OCI-LY3 (cell line): Measurements from ENCODE around the gene ITM2B.
A peak's percentile ranks its signal among the peaks of the same experiment; 100 is the strongest.

Experiments
- H2AFZ ChIP-seq: fragments of 200-600, 300-600 bp; shearing (Covaris generic); 2 replicates; pipeline ENCODE4 v1.6.0; 2014; ENCODE audit warnings: antibody characterized with exemption, low read depth, low read length
- H3K27ac ChIP-seq: fragments of 200-600, 300-600 bp; sonication (generic); 2 replicates; pipeline ENCODE4 v1.5.1; 2014; ENCODE audit warnings: mild to moderate bottlenecking, low read length, moderate library complexity, mixed read lengths
- H3K27me3 ChIP-seq: fragments of 200-600, 300-600 bp; sonication (generic); 2 replicates; pipeline ENCODE4 v1.6.1; 2014; ENCODE audit warnings: low read depth, low read length, mixed read lengths
- H3K36me3 ChIP-seq: fragments of 200-600, 300-600 bp; sonication (generic); replicated peaks from 2 replicates; pipeline ENCODE3; 2014; ENCODE audit warnings: low read depth, low read length, mixed read lengths
- H3K4me1 ChIP-seq: fragments of 300-600, 200-600 bp; sonication (generic); 2 replicates; pipeline ENCODE4 v1.6.1; 2014; ENCODE audit warnings: low read length, mixed read lengths
- H3K4me2 ChIP-seq: fragments of 200-600, 300-600 bp; sonication (generic); 2 replicates; pipeline ENCODE4 v1.6.1; 2014; ENCODE audit warnings: low read length, mixed read lengths
- H3K4me3 ChIP-seq: fragments of 300-600, 200-600 bp; sonication (generic); 2 replicates; pipeline ENCODE4 v1.5.1; 2014; ENCODE audit warnings: antibody characterized with exemption, mild to moderate bottlenecking, low read length, moderate library complexity
- H3K79me2 ChIP-seq: fragments of 300-600, 200-600 bp; shearing (Covaris generic); 2 replicates; pipeline ENCODE4 v1.6.1; 2014; ENCODE audit warnings: mild to moderate bottlenecking, low read length, mixed read lengths
- H3K9ac ChIP-seq: fragments of 300-600, 200-600 bp; shearing (Covaris generic); 2 replicates; pipeline ENCODE4 v1.6.0; 2014; ENCODE audit warnings: mild to moderate bottlenecking, low read length, moderate library complexity
- H3K9me3 ChIP-seq: fragments of 200-600, 300-600 bp; shearing (Covaris generic); 2 replicates; pipeline ENCODE4 v1.6.1; 2014; ENCODE audit warnings: low read length, mixed read lengths; ENCODE audit not compliant: insufficient read depth
- H4K20me1 ChIP-seq: fragments of 200-600, 300-600 bp; sonication (generic); 2 replicates; pipeline ENCODE4 v1.6.1; 2016; ENCODE audit warnings: low read length, mixed read lengths; ENCODE audit not compliant: insufficient read depth
- EZH2phosphoT487 ChIP-seq: fragments of 200-600 bp; shearing (Covaris generic); IDR thresholded peaks from 2 replicates; pipeline ENCODE4 v1.6.1; 2018; ENCODE audit warnings: antibody characterized with exemption, mixed run types, low read depth
- TF ChIP-seq, protein P1 (sequence below): fragments of 200-600, 300-600 bp; sonication (generic); IDR thresholded peaks from 2 replicates; pipeline ENCODE4 v1.5.1; 2014; ENCODE audit warnings: antibody characterized with exemption, low read length, low read depth

The ITM2B gene

DNA sequence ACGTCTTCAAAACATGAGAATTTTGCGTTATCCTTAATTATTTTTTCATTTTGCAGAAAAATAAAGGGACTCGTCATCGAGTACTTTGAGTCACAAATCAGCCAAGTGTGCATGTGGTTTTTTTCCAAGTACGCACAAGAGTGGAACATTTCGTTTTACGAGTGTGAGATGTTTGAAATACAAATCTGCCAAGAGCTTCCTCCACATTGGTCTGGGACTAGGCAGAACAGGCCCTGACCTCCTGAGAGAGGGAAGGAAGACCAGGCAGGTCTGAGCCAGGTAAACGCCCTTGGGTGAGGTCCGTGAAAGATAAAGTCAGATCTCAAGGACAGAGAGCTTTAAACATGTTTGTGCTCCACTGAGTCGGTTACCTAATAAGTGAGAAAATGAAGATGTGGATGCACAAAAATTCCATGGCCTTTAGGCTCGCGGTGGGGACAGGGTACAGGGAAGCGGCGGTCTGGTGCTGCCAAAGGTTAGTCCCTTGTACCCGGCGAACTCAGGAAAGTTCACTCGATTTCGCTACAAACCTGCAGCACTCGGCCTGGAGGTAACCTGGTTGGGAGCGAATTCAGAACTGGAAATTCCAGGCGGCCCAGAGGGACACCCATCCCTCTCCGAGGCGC, 473 bp upstream of the ITM2B start:
- Histone ChIP-seq H3K9me3 (no peaks in the 10 kb centered on the region), H3K27ac (no peak overlapping the region), H3K9ac (peak overlapping the region; percentile 31), H3K4me3 (peak overlapping the region; percentile 87), H4K20me1 (peaks cover 27% of the 10 kb centered on the region), H2AFZ (peak overlapping the region; percentile 21; the same call in 1 of the 2 replicates), H3K4me1 (peaks cover 26% of the 10 kb centered on the region), H3K36me3 (no peaks in the 10 kb centered on the region), H3K79me2 (no peaks in the 10 kb centered on the region), H3K4me2 (peak overlapping the region; percentile 90), H3K27me3 (peaks cover 64% of the 10 kb centered on the region)
- TF ChIP-seq EZH2phosphoT487 = 0 out of 2 replicates have a peak, but pooled peaks have one; percentile 37
- TF ChIP-seq, protein P1, sequence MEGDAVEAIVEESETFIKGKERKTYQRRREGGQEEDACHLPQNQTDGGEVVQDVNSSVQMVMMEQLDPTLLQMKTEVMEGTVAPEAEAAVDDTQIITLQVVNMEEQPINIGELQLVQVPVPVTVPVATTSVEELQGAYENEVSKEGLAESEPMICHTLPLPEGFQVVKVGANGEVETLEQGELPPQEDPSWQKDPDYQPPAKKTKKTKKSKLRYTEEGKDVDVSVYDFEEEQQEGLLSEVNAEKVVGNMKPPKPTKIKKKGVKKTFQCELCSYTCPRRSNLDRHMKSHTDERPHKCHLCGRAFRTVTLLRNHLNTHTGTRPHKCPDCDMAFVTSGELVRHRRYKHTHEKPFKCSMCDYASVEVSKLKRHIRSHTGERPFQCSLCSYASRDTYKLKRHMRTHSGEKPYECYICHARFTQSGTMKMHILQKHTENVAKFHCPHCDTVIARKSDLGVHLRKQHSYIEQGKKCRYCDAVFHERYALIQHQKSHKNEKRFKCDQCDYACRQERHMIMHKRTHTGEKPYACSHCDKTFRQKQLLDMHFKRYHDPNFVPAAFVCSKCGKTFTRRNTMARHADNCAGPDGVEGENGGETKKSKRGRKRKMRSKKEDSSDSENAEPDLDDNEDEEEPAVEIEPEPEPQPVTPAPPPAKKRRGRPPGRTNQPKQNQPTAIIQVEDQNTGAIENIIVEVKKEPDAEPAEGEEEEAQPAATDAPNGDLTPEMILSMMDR = no peak

DNA sequence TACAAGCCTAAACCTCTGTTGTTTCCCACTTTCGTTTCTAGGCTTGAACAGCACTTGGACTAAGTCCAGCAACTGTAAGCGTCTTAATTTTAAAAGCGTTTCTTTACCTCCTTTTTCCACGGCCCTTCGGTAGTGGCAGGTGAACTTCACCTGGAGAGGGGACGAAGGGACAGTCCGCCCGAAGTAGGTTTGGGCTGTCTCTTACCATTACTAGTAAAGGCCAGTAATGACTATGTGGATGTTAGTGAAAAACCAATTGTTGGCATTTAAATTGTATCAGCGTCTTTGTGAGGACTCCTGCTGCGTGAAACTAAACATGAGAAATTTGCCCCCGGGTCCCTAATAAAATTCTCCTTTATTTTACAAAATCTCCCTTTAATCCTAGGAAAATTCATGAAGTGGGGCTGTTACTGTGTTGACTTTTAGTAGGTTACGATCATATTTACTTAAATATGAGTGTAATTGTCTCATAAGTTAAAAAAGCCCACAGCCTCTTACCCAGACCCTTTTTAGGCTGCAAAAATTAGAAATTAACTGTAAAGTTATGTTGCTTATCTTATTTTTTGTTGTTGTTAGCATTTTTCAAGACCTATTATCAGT, 983 bp downstream of the ITM2B start:
- Histone ChIP-seq H3K79me2 (no peaks in the 10 kb centered on the region), H3K4me3 (peak overlapping the region; percentile 87), H3K9ac (peak overlapping the region; percentile 84), H3K4me2 (peak overlapping the region; percentile 82), H3K4me1 (peaks cover 26% of the 10 kb centered on the region), H3K27me3 (peaks cover 62% of the 10 kb centered on the region), H3K27ac (peak overlapping the region; percentile 64), H2AFZ (no peak overlapping the region), H3K36me3 (no peaks in the 10 kb centered on the region), H3K9me3 (no peaks in the 10 kb centered on the region), H4K20me1 (peaks cover 33% of the 10 kb centered on the region)
- TF ChIP-seq, protein P1 = no peak
- TF ChIP-seq EZH2phosphoT487 = no peak

DNA sequence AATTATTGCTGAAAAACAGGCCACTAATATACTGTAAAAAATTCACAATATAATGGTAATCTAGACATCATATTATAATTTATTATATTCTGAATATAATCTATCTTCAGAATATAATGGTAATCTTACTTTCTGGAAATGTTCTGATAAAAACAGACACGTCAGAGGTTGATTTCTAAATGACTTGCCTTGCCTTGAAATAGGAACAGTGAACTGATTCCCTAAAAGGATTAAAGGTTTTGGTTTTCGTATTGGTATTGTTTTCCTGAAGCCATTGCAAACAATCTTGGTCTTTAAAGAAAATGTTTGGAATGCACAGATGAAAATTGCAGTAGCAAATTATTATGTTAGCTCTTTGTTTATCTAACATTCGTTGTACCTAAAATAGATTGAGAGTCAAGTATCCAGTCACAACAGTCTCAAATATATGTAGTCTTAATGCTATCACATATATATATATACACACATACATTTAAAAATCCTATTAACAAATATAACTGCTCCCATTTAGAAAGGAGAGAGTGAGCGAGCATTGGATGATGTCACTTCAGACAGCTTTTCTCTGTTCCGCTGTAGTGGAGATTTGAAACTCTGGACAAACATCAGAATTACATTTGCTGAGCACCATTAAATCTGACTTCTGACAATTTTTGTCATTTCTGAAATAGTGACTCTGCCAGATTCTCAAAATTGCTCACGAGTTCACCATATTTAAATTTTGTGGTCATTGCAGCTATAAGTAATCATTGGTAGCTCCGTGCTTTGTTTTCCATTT, 1.7 kb downstream of the ITM2B start:
- peaks cover 61% of the 10 kb centered on the region for H3K27me3 ChIP-seq
- TF ChIP-seq, protein P1 = no peak
- peak; percentile 99 for TF ChIP-seq EZH2phosphoT487
- peaks cover 26% of the 10 kb centered on the region for H3K4me1 ChIP-seq
- H3K9me3 ChIP-seq = no peaks in the 10 kb centered on the region
- peaks cover 33% of the 10 kb centered on the region for H4K20me1 ChIP-seq
- H2AFZ ChIP-seq = no peak overlapping the region
- peak overlapping the region; percentile 87 for H3K4me3 ChIP-seq
- H3K27ac ChIP-seq = peak overlapping the region; percentile 64
- no peaks in the 10 kb centered on the region for H3K36me3 ChIP-seq
- no peak overlapping the region for H3K9ac ChIP-seq
- H3K4me2 ChIP-seq = peak overlapping the region; percentile 82
- H3K79me2 ChIP-seq = no peaks in the 10 kb centered on the region
